ENCODE results near the gene PPM1L. TPM values are rescaled to one million over a fixed set of nuclear protein-coding genes. Genes with fewer than 3 reads are reported as not detected.
A peak's percentile ranks its signal among the peaks of the same experiment; 100 is the strongest.

Gene PPM1L
- total and polyA plus RNA-seq, 2 of the 13 experiments (the other 11 are each of a cell fraction or from before 2014, with no cell fraction given), result 0.22 to 1.4 TPM

DNA sequence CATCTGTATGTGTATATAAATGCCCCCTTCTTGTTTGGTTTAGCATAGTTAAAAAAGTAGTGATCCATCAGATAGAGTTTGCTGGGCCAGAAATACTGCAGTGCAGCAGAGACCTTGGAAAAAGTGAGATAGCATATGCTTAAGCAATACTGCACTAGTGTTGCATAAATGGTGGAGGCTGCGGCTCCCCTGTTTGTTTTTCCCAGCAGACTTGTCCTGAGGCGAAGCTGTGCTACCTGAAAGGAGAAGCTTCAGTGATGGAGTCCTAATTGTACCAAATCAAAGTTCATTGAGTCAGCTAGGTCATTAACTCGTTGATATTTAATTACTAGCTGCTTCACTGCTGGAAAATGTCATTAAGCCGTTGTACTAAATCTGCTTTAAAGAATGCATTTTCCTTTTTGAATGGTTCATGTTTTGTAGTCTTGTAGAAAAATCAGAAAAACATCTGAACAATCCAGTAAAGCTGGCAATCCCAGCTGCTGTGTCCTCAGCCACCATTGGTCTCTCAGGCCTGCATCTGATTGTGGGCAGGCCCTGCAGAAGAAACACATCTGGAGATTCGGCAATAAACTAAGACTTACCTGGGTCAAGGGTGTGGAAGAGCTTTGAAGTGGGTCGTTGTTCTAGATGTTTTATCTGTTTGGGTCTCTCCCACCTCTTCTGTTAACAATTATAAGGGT, 179.5 kb downstream of the PPM1L start (continued):
- TF ChIP-seq, protein P1, sequence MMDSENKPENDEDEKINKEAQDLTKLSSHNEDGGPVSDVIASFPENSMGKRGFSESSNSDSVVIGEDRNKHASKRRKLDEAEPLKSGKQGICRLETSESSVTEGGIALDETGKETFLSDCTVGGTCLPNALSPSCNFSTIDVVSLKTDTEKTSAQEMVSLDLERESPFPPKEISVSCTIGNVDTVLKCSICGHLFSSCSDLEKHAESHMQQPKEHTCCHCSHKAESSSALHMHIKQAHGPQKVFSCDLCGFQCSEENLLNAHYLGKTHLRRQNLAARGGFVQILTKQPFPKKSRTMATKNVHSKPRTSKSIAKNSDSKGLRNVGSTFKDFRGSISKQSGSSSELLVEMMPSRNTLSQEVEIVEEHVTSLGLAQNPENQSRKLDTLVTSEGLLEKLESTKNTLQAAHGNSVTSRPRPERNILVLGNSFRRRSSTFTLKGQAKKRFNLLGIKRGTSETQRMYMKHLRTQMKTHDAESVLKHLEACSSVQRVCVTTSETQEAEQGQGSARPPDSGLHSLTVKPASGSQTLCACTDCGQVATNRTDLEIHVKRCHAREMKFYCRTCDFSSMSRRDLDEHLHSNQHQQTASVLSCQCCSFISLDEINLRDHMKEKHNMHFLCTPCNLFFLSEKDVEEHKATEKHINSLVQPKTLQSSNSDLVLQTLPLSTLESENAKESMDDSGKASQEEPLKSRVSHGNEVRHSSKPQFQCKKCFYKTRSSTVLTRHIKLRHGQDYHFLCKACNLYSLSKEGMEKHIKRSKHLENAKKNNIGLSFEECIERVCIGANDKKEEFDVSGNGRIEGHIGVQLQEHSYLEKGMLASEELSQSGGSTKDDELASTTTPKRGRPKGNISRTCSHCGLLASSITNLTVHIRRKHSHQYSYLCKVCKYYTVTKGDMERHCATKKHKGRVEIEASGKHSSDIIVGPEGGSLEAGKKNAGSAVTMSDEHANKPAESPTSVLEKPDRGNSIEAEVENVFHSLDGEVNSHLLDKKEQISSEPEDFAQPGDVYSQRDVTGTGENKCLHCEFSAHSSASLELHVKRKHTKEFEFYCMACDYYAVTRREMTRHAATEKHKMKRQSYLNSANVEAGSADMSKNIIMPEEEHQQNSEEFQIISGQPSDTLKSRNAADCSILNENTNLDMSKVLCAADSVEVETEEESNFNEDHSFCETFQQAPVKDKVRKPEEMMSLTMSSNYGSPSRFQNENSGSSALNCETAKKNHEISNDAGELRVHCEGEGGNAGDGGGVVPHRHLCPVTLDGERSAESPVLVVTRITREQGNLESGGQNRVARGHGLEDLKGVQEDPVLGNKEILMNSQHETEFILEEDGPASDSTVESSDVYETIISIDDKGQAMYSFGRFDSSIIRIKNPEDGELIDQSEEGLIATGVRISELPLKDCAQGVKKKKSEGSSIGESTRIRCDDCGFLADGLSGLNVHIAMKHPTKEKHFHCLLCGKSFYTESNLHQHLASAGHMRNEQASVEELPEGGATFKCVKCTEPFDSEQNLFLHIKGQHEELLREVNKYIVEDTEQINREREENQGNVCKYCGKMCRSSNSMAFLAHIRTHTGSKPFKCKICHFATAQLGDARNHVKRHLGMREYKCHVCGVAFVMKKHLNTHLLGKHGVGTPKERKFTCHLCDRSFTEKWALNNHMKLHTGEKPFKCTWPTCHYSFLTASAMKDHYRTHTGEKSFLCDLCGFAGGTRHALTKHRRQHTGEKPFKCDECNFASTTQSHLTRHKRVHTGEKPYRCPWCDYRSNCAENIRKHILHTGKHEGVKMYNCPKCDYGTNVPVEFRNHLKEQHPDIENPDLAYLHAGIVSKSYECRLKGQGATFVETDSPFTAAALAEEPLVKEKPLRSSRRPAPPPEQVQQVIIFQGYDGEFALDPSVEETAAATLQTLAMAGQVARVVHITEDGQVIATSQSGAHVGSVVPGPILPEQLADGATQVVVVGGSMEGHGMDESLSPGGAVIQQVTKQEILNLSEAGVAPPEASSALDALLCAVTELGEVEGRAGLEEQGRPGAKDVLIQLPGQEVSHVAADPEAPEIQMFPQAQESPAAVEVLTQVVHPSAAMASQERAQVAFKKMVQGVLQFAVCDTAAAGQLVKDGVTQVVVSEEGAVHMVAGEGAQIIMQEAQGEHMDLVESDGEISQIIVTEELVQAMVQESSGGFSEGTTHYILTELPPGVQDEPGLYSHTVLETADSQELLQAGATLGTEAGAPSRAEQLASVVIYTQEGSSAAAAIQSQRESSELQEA (CRISPR knock-in tag; IDR thresholded peaks at IDR 0.05; ENCODE audit: not compliant biosample characterization), result no peak
- TF ChIP-seq ZNF644 (CRISPR knock-in tag; IDR thresholded peaks at IDR 0.05; ENCODE audit: low read depth) (peak; percentile 77; the same call in 1 of the 2 replicates), FOXA3 (CRISPR knock-in tag; IDR thresholded peaks at IDR 0.05) (peak; percentile 66), CHCHD3 (CRISPR knock-in tag; IDR thresholded peaks at IDR 0.05) (no peak), ZNF614 (CRISPR knock-in tag; IDR thresholded peaks at IDR 0.05; ENCODE audit: borderline replicate concordance) (peak; percentile 39; the same call in 1 of the 2 replicates), RXRB (CRISPR knock-in tag; IDR thresholded peaks at IDR 0.05; ENCODE audit: borderline replicate concordance) (0 out of 2 replicates have a peak, but pooled peaks have one; percentile 34), FOSL2 (CRISPR knock-in tag; IDR thresholded peaks at IDR 0.05) (peak; percentile 49), BHLHE40 (IDR thresholded peaks at IDR 0.05; ENCODE audit: low read length) (no peak), ZNF737 (CRISPR knock-in tag; IDR thresholded peaks at IDR 0.05; ENCODE audit: borderline replicate concordance) (no peak)
- TF ChIP-seq, protein P2, sequence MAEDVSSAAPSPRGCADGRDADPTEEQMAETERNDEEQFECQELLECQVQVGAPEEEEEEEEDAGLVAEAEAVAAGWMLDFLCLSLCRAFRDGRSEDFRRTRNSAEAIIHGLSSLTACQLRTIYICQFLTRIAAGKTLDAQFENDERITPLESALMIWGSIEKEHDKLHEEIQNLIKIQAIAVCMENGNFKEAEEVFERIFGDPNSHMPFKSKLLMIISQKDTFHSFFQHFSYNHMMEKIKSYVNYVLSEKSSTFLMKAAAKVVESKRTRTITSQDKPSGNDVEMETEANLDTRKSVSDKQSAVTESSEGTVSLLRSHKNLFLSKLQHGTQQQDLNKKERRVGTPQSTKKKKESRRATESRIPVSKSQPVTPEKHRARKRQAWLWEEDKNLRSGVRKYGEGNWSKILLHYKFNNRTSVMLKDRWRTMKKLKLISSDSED (CRISPR knock-in tag; IDR thresholded peaks at IDR 0.05), result no peak
- TF ChIP-seq, protein P3, sequence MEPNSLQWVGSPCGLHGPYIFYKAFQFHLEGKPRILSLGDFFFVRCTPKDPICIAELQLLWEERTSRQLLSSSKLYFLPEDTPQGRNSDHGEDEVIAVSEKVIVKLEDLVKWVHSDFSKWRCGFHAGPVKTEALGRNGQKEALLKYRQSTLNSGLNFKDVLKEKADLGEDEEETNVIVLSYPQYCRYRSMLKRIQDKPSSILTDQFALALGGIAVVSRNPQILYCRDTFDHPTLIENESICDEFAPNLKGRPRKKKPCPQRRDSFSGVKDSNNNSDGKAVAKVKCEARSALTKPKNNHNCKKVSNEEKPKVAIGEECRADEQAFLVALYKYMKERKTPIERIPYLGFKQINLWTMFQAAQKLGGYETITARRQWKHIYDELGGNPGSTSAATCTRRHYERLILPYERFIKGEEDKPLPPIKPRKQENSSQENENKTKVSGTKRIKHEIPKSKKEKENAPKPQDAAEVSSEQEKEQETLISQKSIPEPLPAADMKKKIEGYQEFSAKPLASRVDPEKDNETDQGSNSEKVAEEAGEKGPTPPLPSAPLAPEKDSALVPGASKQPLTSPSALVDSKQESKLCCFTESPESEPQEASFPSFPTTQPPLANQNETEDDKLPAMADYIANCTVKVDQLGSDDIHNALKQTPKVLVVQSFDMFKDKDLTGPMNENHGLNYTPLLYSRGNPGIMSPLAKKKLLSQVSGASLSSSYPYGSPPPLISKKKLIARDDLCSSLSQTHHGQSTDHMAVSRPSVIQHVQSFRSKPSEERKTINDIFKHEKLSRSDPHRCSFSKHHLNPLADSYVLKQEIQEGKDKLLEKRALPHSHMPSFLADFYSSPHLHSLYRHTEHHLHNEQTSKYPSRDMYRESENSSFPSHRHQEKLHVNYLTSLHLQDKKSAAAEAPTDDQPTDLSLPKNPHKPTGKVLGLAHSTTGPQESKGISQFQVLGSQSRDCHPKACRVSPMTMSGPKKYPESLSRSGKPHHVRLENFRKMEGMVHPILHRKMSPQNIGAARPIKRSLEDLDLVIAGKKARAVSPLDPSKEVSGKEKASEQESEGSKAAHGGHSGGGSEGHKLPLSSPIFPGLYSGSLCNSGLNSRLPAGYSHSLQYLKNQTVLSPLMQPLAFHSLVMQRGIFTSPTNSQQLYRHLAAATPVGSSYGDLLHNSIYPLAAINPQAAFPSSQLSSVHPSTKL (CRISPR knock-in tag; IDR thresholded peaks at IDR 0.05), result peak; percentile 73
- TF ChIP-seq, protein P4, sequence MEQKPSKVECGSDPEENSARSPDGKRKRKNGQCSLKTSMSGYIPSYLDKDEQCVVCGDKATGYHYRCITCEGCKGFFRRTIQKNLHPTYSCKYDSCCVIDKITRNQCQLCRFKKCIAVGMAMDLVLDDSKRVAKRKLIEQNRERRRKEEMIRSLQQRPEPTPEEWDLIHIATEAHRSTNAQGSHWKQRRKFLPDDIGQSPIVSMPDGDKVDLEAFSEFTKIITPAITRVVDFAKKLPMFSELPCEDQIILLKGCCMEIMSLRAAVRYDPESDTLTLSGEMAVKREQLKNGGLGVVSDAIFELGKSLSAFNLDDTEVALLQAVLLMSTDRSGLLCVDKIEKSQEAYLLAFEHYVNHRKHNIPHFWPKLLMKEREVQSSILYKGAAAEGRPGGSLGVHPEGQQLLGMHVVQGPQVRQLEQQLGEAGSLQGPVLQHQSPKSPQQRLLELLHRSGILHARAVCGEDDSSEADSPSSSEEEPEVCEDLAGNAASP (CRISPR knock-in tag; IDR thresholded peaks at IDR 0.05; ENCODE audit: borderline replicate concordance), result peak; percentile 23; the same call in 1 of the 2 replicates
- TF ChIP-seq, protein P5, sequence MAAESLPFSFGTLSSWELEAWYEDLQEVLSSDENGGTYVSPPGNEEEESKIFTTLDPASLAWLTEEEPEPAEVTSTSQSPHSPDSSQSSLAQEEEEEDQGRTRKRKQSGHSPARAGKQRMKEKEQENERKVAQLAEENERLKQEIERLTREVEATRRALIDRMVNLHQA (CRISPR knock-in tag; IDR thresholded peaks at IDR 0.05), result no peak

All from HepG2 (cell line).